GM12891 (cell line): ENCODE measurements around the gene MAGEA10.
"Not testable (repeated sequence)": the region's sequence is repeated elsewhere in the genome, so short reads cannot be mapped to it uniquely, and the experiment has no call there.

ENCODE experiments used
- POLR2AphosphoS5 ChIP-seq: IDR thresholded peaks from 2 replicates; pipeline ENCODE4 v1.6.1; 2011; ENCODE audit warnings: low read depth, low read length, control low read depth
- TAF1 ChIP-seq: IDR thresholded peaks from 2 replicates; pipeline ENCODE4 v1.6.1; 2011; ENCODE audit warnings: low read depth, low read length, control low read depth

- TF ChIP-seq POLR2AphosphoS5, TAF1: not testable (repeated sequence)
Observed at GRCh38 chrX:152173923-152174322, 35.5 kb upstream of the MAGEA10 start.
